NCI-H345 treated with DMSO at 0.1 percent for 48 hours (cell line): ENCODE measurements around the gene PROSER3.
A peak's percentile ranks its signal among the peaks of the same experiment; 100 is the strongest.
"Not testable (repeated sequence)": the region's sequence is repeated elsewhere in the genome, so short reads cannot be mapped to it uniquely, and the experiment has no call there.

Source experiments
- DNase-seq: peaks from one replicate; lab custom pipeline; 2025; ENCODE audit not compliant: unreplicated experiment; lab: John Stamatoyannopoulos, UW

Gene PROSER3

GRCh38 chr19:35789978-35790944 lies 32.3 kb downstream of the PROSER3 start:
- DNase-seq, result no peak

DNA sequence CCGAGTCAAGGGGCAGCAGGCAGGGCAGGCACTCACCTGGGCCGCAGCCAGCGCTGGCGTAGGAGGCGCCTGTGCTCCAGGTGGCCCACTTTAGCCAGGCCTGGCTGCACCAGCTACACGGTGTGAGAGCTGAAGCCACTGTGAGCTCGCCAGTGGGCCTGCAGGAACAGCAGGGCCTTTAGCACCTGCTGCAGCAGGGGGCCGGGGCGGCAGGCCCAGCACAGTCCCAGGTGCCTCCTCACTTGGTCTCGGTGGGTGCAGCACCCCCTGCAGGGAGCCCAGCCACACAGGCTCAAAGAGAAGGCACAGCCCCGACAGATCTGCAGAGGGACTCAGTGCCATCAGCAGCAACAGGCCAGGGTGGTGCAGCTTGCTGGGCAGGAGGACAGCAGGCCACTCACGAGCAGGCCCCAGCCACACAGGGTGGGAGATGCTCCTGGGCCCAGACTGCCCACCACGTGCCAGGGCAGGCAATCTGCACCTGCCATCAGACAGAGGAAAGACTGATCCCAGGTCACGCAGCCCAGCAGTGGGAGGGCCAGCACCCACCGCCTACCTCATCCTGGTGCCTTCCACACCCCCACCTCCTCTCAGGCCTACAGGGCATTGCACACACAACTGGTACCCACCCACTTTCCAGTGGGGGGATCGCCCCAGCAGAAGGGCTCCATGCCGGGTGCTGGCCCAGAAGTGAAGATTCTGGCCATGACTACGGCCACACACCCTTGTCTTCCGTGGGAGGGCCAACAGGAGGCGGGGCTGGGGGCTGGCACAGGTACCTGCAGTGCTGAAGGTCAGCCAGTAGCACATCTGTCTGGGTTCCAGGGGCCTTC lies 33.2 kb downstream of the PROSER3 start:
- peak; percentile 83 for DNase-seq

DNA sequence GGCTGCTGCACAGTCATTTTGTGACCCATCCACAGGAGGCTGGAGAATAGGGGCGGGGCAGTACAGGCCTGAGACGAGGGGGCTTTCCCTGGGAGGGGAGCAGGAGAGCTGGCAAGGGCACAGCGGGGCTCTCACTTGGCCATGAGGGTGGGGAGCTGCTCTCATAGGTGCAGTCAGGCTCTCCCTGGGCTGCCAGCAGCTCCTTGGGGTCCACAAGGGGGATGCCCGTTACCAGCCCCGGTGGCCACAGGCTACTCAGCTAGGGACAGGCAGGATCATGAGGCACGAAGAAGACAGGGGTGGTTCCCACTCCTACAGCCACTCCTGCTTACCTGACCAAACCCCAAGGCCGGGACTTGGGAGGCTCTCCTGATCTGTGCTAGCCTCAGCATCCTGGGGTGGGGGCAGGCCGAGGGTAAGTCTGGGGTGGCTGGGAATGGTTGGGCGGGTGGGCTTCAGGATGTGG lies 33.9 kb downstream of the PROSER3 start:
- no peak for DNase-seq

DNA sequence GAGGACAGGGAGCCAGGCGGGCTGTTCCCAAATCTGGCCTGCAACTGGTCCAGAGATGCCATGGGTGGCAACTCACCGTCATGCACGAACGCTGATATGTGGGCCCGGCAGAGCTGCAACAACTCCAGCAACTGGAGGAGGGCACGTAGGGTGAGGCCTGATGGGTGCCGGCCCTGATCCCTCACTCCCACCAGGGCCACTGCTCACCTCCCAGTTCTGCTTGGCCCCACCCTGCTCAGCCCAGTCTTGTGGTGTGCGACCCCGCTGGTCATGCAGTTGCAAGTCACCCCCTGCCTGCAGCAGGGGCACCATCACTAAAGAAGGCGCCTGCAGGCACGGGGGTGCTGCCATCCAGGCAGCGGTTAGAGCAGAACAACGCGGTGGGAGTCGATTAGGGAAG lies 34.3 kb downstream of the PROSER3 start:
- DNase-seq, result no peak

GRCh38 chr19:35792888-35793287 lies 34.9 kb downstream of the PROSER3 start:
- DNase-seq, result no peak

GRCh38 chr19:35793381-35794165 lies 35.6 kb downstream of the PROSER3 start:
- no peak for DNase-seq

GRCh38 chr19:35795564-35795963 lies 37.6 kb downstream of the PROSER3 start:
- DNase-seq, result not testable (repeated sequence)

DNA sequence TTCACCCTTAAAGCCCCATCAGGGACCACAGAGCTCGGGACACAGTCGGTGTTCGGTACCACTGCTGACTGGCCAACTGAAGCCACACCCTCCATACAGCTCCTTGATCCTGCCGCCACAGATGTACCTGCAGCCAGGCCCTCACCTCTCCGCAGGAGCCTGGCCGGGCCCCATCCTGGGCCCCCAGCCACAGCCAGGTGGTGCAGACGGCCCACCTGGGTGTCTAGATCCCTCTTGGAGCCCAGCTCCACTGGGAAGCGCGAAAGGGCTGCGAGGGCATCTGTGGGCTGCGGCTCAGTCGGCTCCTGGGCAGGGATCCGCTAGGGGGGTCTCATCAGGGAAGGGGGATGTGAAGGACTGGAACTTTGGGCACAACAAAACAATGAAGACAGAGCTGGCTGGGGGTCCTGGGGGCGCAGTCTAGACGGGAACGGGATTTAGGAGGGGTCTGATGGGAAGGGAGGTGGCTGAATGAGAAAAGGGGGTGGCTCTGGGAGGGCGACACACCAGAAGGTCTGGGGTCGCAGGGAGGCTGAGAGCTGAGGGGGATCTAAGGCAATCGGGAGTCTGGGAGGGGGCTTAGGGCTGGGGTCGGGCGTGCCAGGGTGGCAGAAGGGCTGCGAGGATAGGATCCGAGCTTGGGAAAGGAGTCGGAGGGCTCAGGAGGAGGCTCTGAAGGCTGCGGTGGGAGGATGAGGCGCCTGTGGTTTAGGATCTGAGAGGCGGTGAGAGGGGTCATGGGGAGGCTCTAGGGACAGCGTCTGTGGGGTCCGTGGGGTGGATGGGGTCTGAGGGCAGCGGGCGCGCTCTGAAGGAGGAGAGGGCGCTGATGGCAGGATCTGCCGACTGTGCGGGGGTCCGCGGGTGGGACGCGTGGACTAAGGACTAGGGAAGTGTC lies 38.9 kb downstream of the PROSER3 start:
- no peak for DNase-seq

- DNase-seq, result no peak
Measured at GRCh38 chr19:35797663-35798062, 39.7 kb downstream of the PROSER3 start.

DNA sequence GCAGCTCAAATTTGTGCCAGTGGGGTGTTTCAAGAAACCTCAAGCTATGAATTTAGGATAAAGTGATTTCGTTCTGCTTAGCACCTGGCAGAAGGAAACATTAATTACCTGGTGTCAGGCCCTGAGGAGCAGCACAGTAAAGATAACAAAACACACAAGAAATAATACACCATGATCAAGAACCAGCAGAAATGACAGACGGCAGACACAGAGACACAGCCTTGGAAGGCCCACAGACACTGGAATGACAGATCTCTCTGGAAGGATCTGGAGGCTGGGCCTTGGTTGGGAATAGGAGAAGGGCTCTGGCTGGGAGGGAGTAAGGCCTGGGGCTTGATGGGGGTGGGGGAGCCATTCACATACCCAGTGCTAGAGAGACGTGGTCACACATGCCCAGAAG lies 43.9 kb downstream of the PROSER3 start:
- no peak for DNase-seq

DNA sequence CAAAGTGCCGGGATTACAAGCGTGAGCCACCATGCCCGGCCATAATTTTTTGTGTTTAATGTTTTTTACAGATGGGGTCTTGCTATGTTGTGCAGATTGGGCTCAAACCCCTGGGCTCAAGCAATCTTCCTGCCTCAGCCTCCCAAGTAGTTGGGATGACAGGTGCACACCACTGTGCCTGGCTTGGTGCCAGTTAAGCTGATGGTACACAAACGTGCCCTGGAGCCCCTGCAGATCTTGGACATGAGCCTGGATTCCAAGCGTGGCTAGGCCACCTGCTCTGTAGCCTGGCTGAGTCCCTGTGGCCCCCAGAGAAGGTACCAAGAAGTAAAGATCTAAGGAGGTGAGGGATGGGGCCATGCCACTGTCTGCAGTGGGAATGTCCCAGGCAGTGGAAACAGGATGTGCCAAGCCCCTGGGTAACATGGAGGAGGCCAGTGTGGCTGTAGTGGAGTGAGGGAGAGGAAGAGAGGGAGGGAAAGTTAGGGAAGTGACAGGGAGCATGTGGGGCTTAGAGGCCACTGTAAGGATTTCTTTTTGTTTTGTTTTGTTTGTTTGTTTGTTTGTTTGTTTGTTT lies 47.6 kb downstream of the PROSER3 start:
- peak; percentile 99 for DNase-seq

- DNase-seq, result no peak
Measured at GRCh38 chr19:35806597-35806996, 48.6 kb downstream of the PROSER3 start.

DNA sequence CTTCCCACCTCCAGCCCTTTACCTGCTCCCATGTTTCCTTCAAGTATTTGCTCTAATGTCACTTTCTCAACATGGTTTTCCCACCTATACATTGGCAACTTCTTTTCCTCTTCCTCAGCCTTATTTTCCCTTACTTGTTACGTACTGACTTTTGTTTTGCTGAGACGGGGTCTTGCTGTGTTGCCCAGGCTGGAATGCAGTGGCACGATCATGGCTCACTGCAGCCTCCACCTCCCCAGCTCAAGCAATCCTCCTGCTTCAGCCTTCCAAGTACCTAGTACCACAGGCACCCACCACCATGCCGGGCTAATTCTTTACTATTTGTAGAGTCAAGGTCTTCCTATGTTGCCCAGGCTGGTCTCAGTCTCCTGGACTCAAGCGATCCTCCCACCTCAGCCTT lies 49.7 kb downstream of the PROSER3 start:
- DNase-seq, result no peak

GRCh38 chr19:35811317-35812219 lies 53.6 kb downstream of the PROSER3 start:
- DNase-seq, result no peak

DNA sequence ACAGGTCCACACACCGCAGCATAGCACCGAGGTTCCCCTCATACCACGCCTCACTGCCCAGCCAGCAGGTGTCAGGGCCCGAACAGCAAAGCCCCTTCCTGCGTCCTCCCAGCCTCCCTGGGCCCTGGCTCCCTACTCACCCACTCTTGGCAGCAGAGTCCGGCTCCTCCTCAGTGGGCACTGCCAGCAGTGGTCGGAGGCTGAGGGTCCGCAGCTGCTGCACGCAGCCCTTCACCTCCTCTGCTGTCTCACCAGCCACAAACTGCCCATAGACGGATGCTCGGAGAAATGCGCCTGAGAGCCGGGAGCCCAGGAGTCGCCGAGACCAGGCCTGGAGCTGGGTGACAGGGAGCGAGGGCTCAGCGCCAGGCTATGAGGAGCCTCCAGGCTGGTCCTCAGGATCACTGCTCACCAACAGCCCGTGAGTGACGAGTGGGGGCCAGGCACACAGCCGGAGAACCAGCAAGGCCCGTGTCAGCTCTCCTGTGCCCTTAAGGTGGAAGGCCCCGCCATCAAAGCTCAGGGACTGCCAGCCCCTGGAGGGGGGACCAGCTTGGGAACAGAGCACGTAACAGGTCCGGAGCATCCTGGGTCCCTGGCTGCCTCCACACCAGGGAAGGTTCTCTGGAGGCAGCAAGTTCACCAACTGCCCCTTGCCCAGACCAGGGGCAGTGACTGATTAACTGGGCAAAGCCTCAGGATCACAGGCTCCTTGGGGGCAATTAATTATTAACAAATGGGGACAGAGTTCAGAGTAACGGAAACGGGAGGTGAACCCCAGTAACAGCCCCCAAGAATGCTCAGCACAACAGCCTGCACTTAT lies 54.5 kb downstream of the PROSER3 start, which contains the start of gene PRODH2:
Gene PRODH2 (minus strand): TSS at position 626 of the 823 bp plus-strand sequence. CDS start 40 bp downstream, at position 586.
- no peak for DNase-seq

DNA sequence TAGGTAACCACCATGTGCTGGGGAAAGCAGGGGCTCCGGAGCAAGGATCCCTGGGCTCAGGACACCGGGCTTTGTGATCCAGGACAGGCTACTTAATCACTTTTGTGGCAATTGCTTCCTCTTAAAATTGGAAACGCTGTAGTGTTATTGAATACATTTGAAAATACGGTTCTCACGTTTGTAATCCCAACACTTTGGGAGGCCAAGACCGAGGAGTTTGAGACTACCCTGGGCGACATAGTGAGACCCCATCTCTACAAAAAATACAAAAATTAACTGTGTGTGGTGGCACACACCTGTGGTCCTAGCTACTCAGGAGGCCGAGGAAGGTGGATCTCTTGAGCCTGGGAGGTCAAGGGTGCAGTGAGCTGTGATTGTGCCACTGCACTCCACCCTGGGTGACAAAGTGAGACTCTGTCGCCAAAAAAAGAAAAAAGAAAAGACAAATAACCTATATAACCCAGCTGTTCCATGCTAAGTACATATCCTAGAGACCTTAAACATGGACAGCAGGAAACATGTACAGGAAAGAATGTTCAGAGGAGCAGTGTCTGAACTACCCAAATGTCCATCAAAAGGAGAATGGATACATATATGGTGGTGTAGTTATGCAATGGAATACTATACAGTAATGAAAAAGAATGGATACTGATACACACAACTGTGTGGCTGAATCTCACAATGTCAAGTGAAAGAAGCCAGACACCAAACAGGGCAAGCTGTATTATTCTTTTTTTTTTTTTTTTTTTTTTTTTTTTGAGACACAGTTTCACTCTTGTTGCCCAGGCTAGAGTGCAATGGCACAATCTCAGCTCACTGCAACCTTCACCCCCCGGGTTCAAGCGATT lies 55.3 kb downstream of the PROSER3 start:
- no peak for DNase-seq

DNA sequence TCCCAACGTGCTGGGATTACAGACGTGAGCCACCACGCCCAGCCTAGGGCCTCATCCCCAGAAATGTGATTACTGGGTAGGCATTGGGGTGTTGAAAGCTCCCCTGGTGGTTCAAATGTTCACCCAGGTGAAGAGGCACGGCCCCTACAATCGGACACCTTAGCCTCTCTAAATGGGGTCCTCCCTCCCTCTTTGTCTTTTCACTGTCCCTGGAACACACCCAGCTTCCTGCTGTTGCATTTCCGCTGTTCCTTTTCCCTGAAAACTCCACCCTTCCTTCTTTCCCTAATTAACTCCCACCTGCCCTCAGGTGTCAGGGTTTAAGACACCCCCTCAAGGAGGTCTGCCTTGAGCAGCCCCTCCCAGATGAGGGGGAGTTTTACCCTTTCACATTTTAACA lies 58.3 kb downstream of the PROSER3 start:
- peak; percentile 41 for DNase-seq
